LHCN-M2 (cell line): ENCODE data around the gene PDE5A. TPM values are rescaled to one million over a fixed set of nuclear protein-coding genes. Genes with fewer than 3 reads are reported as not detected.

Source experiments
- DNase-seq: peaks from one replicate; pipeline ENCODE4 v3.0.0-alpha.2; 2012; ENCODE audit warnings: low read depth
- total RNA-seq: library from RNA; depleted of rRNA; stranded (reverse); fragments of >200 nt; gene quantifications from 2 replicates; pipeline ENCODE4 v1.2.3, GENCODE V29; 2014

The PDE5A gene
- total RNA-seq, 1 experiment from 2014 or later: 1.6 TPM

DNA sequence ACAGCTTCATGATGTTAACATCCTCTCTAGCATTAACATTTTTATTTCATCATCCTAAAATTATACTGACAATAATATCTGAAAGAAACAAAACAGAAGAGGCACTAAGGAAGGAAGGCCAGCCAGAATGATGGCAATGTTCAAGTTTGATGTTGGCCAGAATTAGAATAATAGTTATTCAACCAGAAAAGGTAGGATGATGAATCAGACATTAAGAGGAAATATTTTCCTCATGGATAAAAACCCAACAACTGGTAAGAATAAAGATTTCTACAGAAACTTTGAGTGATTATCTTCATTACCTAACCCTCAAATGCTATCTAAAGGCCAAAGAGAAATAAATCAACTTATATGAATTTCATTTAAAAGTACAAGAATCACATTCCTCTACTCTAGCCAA is 105.2 kb downstream of the PDE5A start:
- no peak for DNase-seq

DNA sequence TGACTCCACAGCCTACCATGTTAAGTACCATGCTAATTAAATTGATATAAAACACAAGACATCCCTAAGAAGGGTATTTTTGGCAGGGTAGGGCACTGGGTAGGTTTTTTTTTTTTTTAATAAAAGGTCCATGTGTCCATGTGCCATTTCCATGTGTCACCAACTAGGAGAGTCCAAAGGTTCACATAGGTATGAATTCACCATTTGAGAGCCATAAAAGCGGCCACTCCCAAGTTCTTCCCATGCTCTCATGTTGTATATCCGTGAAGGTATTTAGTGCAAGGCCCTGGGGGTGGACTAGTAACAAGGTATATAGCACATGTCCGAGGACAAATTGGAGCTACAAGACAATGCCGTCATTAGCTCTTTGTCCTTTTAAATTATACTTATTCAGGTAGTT is 107.3 kb downstream of the PDE5A start:
- DNase-seq: no peak

DNA sequence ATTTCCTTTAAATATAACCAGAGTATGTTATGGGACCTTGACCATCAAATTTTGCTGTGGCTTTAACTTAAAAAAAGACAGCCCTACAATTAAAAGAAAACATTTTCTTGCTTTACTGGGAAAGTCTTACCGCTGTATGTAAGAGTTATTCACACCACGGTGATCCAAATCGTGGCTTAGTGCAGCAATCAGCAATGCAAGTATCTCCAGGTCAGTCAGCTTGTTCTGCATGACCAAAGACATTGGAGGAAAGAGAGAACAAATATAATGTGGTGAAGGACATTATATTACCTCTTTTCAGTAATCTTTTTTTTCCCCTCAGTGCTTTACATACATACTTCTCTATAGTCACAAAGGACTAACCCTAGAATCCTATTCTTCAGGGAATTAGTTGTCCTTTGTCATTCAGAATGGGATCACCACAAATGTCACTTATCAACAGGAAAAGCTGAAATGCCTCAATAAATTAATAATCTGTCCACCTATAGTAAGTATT is 109.6 kb downstream of the PDE5A start:
- DNase-seq: no peak

DNA sequence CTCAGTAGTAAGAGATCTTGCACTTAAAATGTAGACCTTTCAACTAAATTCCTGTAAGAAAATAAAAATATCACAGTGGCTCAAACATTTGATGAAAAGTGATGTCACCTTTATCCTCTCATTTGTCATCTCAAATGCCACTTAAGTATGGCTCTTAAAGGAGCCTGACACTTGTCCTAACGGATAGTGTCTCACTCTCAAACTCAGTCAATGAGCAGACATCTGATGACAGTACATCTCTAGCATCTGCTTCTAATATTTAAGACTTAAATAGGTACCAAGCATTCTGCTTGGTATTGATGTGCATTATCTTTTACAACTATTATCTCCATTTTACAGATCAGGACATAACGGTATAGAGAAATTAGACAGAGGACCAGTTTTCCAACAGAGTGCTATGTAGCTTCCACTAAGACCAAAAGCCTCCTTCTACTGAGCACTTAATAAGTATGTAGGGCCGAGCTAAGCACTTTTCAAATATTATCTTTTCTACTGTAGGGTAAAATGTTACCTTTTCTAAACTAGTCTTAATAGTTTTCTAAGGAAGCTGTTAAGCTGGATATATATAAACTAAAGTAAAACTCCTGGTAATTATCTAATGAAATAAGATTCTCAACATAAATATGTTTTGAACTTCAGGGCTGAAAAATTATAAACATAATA is 110.2 kb downstream of the PDE5A start:
- no peak for DNase-seq

DNA sequence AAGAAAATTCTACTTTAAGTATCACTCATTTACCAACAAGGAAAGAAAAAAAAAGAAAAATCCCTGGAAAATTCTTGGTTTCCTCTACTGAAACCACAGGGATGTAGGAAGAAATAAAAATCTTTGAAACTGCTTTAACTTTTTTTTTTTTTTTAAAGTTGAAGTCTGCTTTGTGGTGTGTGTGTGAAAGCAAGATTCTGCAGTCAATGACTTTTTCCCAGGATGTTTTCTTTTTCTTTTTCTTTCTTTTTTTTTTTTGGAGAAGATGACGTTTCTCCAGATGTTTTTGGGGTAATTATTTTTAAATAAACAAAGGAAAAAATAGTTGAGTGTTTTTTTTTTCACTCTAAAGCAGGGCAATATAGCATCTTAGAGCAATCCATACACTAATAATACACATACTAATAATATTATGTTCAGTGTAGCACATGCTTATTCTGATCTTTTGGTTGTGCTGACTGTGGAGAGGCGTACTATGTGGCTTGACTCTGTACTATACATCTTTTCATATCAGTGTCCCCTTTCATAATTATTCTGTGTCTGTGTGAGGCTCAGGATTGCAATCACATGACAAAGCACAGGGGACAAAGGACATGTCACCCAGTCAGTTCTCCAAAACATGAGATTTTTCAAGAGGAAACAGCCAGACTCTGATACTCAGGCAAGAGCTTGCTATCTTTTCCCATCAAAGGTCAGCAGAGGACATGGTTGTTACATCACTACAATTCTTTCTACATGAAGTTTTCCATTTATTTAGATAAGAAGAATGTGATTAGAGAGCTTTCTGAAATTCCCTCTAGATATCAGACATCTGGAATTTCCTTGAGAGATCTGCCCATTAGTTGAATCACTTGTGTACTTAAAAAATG is 111.0 kb downstream of the PDE5A start:
- no peak for DNase-seq

DNA sequence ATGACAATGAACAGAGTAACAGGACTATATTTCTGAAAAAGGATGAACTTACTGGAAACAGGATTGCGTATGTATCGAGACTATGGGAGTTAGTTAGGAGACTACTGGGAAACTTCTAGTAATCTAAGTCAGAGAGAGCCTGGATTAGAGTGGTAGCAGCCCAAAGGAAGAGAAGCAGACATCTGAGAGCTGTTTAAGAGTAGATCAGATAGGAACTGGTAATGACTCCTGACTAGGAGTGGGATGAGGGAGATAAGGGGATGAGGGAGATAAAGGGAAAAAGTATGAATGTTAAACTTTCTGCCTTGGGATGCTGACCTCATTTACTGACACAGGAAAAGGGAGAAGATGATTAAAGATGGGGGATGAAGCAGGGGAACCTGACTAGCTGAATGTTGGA is 116.2 kb downstream of the PDE5A start:
- no peak for DNase-seq

DNA sequence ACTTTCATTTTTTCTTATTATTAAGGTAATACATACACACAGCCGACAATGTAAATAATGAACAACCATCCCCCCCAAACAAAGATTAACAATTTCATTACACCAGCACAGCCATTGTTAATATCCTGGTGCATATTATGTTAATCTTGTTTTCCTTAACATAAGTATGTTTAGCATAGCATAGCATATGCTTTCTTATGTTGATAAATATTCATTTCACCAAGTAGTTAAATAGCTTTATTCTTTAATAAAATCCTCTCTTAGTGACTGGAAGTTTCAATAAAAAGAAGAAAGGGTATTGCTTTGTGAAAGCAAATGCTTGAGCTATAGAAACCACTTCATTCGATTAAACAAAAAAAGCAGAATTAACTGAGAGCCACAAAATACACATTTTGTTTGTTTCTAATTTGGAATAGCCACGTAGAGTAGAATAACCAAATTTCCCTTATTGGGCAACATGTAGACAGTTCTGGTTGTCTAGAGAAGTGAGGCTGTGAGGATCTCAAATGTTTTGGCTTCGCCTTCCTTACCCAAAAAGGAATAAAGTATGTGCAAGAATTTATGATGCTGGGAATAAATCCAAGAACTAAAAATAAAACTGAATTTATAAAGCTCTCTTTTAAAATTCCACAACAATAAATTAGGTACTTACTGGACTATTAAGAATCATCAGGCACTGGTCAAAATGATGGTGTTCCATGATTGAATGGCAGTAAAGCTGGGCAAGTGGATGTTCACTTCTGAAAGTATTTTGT is 118.0 kb downstream of the PDE5A start:
- no peak for DNase-seq

DNA sequence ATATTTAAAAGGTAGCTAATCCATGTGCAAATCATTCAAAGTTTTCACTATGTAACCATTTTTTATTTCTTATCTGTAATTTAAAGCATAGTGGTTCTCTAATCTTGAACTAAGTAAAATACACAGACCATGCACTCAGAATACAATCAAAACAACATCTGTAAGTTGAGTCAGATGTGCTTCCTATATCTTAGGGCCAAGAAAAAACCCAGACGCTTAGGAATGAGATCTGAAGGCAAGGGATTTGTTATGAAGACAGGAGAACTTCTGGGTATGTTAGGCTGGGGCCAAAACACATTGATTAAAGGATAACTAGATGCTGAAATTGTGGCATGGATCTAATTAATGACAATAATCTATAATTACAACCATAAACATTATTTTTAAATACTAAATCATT is 120.3 kb downstream of the PDE5A start:
- no peak for DNase-seq

DNA sequence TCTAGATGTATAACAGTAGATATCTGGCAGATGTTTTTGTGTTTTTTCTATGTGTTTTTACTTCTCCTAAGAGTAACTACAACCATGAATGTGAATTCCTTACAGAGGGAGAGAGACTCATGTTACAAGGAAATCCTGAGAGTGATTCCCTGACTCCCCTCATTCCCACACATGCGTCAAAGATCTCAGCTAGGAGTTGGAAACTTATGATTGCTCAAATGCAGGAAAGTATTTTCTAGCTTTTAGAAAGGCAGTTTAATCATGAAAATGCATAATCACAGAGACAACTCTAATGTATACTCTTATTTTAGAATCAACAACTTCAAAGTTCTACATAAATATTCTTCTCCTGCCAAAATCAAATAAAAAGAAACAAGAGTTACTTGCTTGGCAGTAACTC is 121.8 kb downstream of the PDE5A start:
- DNase-seq: no peak

DNA sequence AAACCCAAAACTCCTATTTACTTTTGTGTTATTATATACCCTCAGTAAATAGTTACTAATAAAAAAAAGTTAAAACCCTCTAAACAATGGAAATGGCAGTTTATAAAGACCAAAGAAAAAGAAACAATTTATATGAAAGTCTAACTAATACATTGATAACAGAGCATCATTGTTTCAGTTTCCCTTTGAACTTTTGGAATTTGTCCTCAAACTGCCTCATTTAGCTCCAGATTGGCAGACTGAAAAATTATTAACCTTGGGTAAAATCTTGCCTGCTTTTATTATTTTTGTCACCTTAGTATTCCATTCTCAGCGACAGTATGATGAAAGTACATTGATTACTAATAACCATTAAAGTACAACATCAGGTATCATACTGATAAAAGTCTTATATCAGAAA is 124.0 kb downstream of the PDE5A start:
- no peak for DNase-seq

DNA sequence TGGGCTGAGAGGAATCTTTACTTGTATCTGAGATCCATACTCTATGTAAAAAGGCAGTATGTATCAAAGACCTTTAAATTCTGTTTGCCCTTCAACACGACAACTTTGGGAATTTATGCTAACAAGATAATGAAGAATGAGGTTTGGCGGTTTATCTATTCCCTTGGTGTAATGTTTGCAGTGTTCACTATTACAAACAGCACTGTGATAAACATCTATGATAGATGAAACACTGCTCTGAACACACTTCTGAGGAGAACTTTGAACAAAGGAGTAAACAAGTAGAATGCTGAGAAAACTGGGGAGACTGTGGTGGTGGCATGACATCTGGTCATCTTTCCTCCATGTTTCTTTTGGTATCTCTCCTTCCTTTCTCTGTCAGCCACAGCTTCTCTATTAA is 126.9 kb downstream of the PDE5A start:
- DNase-seq: no peak

DNA sequence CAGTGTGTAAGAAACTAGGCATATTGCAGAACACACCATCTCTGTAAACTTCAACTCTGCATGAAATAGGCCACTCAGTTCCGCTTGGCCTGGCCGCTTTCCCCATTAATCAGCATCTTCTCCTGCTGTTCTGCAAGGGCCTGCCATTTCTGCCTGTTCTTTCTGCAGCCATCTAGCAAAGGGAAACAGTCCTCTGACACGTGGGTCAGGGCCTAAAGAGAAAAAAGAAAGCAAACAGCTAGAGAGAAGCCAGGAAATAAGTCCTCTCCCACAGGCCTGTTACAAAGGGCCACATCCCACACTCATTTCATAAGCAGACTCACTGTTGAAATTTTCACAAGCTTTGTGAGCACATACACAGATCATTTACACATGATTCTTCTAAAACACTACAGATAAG is 130.1 kb downstream of the PDE5A start:
- no peak for DNase-seq

DNA sequence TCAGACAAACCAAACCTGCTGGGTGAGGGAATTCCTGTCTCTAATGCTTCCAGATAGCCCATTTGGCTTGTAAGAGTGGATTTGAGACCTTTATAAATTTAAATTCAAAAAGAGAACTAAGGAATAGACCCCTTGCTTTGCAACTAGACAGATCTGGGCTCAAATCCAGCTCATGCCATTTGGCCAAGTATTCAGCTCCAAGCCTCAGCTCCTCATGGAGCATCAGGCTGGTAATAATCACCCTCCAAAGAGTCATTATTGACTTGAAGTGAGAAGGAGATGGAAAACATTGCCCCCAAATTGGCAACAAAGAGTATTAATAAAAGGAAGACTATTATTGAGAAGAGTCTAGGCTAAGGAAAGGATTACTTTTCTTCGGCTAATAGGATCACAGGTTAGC is 134.7 kb downstream of the PDE5A start:
- no peak for DNase-seq

DNA sequence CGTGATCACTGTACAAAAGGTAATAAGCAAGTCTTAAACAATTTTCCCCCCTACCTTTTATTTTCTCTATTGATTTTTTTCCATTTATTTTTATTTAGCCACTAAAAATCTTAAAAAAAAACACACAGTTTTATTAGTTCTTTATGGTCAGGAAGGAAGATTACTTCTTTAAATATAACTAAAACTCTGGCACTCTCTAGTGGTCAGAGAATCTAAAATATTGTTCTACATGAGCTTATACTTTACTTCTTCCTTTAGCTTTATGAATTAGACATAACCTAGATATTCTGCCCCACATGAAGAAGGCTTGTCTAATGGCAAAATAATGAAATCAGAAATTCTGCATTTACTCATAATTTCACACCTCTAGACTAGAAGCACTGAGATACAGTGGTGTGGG is 135.2 kb downstream of the PDE5A start:
- peak; percentile 43 for DNase-seq

DNA sequence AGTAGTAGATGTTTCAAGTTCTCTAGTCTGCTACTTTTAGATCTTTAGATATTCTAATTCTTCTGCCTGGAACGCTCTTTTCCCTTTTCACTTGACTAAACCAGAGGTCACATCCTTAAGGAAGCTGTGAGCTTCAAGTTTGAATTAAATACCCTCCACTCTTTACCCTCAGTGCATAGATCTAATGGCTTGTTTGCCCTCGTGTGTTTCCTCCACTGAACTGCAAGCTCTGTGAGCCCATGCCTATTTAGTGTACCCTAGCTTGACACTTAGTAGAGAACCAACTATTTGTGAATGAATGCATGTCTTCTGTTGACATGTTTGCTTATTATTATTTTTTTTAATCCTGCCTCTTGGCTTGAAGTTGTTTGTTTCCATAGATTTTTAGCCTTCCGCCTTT is 138.3 kb downstream of the PDE5A start:
- DNase-seq: peak; percentile 32

DNA sequence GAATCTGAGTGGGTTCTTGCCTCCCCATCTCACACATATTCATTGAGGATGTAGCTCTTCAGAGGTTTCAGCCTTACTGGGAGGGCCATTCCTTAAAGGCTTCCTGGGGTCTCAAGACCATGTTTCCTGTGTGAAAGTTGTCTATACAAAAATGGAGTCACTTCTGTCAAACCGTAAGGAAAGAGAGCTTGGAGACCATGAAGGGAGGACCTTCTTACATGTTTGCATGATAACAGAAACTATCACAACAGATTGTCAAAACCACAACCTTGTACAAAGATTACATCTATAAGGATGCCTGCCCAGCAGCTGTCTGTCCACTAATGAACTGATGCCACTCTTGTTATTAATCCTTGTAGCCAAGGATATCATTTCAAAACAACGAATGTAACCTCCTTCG is 139.3 kb downstream of the PDE5A start:
- no peak for DNase-seq

DNA sequence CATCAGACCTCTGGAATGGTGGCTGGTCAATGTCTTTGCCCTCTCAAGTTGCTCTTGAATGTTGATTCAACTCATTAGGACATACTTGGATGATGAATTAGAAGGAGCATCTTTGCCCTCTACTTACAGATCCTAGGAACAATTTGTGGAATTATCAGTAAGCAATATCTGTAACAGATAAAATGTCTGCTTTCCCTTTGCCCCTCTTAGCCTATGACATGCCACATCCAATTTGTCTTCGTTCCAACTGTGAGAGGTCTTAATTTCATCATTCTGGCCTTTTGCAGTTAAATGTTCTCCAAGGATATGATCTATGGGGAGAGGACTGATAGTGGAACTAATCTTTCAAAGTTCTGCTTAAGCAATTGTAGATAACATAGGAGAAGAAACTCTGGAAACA is 148.3 kb downstream of the PDE5A start:
- no peak for DNase-seq

DNA sequence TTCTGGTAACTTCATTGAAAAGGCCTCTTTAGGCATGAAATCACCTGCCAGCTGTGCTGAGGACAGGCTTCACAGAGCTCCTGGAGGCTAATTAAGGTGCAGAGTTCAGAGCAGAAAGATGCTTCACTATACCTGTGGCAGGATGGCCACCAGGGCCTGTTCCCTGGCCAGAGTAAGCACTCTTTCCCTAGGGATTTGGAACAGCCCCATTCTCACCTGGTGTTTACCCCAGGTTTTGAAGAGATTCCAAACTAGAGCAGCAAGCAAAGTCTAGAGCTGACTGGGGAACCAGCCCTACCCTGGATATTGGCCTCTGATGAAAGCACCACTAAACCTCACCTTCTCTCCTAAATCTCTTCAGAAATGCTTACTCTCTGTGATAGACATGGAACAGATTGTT is 148.8 kb downstream of the PDE5A start:
- no peak for DNase-seq

DNA sequence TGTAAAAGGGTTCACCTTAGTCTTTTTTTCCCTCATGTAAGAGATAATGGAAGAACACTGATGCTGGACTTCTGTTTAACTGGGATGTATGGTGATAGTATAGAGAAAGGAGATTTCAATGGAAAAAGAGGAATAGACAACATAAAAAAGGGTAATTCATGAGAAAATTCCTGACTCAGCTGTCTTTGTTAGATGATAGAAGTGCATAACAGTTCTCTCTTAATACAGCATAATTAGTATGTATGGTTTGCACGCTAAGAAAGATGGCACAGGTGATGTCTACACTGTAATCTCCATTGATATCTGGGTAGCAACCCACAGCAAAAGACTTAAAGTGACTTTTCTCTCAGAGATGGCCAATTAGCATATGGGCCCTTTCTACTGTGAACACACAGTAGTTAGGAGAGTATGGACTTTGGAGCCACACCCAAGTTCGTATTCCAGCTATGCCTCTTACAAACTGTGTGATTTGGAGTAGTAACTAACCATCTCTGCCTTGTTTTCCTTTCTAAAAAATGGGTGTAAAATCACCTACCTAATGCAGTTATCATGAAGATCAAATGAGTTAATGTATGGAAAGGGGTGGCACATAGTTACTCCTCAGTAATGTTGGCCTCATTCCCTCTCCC is 149.3 kb downstream of the PDE5A start:
- DNase-seq: no peak

DNA sequence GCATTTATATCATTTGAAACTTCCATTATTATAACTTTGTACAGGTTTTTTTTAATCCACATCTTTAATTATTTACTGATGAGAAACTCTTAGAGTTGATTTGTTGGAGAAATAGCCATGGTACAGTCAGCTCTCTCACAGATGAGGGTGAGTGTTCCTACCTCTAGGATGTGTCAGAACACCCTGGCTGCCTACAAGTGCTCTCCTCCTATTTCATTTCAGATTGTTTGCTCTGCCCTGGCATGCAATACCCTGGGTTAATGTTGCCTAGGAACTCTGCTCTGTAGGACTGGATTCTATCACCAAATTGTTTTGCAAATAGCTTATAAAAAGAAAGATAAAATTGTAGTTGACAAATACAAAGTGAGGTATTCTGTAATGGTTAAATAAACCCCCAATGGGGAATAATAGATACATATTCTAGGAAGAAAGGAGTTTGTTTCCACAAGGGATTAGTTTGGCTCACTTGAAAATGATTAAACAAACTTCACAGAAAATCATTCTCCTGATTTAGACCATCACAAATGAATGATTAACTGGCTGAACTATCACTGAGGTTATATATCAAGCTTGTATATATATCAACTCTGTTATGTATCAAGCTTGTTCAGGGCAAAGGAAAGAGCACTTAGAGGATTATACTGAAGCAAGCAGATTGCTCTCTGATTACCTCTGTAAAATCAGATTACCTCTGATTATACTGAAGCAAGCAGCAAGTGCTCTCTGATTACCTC is 150.0 kb downstream of the PDE5A start:
- no peak for DNase-seq

DNA sequence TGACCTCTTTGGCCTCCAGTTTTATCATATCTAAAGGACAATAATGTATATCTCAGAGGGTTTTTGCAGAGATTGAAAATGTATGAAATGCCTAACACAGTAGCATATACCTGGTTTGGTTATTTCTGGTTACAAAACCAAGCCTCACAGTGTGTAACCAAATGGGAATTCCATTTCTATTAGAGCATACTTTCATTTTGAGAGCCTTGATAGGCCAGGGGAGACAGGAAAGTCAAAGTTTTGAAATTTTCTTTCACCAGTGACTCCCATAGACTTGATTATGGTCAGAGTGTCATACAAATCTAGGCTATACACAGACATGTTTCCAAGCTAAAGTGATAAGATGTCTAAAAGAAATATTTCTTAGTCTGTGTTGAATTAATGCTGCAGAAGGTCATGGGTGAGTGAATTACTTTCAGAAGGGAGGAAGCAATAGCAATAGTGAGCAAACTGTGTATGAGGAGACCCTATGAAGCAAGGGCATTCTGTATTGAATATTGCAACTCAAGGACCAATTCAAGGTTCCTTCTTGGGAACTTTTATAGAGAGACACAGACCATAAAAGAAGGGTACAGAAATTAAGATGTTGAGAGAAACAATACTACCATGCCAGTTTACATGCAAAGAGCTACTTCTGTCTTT is 151.1 kb downstream of the PDE5A start:
- no peak for DNase-seq
